ENCODE measurements around the gene FGFR2.

GRCh38 chr10:121566755-121567154, 31.5 kb downstream of the FGFR2 start:
- TF ChIP-seq, protein P1, sequence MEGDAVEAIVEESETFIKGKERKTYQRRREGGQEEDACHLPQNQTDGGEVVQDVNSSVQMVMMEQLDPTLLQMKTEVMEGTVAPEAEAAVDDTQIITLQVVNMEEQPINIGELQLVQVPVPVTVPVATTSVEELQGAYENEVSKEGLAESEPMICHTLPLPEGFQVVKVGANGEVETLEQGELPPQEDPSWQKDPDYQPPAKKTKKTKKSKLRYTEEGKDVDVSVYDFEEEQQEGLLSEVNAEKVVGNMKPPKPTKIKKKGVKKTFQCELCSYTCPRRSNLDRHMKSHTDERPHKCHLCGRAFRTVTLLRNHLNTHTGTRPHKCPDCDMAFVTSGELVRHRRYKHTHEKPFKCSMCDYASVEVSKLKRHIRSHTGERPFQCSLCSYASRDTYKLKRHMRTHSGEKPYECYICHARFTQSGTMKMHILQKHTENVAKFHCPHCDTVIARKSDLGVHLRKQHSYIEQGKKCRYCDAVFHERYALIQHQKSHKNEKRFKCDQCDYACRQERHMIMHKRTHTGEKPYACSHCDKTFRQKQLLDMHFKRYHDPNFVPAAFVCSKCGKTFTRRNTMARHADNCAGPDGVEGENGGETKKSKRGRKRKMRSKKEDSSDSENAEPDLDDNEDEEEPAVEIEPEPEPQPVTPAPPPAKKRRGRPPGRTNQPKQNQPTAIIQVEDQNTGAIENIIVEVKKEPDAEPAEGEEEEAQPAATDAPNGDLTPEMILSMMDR (IDR thresholded peaks at IDR 0.05): no peak
- TF ChIP-seq POLR2A (IDR thresholded peaks at IDR 0.05): no peak
